Suprapubic skin (tissue), 4 donors: ENCODE measurements around the gene ROBO2. TPM values are rescaled to one million over a fixed set of nuclear protein-coding genes. Genes with fewer than 3 reads are reported as not detected.

ENCODE experiments used
- DNase-seq, 2 donors: peaks; one replicate each; pipeline ENCODE4 v3.0.0-alpha.2; 2019; ENCODE audit warnings: low spot score in 2 of 2
- H3K27ac ChIP-seq: fragments of 200-600 bp; sonication (generic); one replicate; pipeline ENCODE4 v1.5.1; 2019
- H3K27me3 ChIP-seq: fragments of 200-600 bp; sonication (generic); one replicate; pipeline ENCODE4 v1.5.1; 2019
- H3K36me3 ChIP-seq: fragments of 200-600 bp; sonication (generic); one replicate; pipeline ENCODE4 v1.5.1; 2019
- H3K4me1 ChIP-seq: fragments of 200-600 bp; sonication (generic); one replicate; pipeline ENCODE4 v1.5.1; 2019
- H3K4me3 ChIP-seq: fragments of 200-600 bp; sonication (generic); one replicate; pipeline ENCODE4 v1.5.1; 2019; ENCODE audit warnings: mild to moderate bottlenecking
- H3K9me3 ChIP-seq: fragments of 200-600 bp; sonication (generic); one replicate; pipeline ENCODE4 v1.5.1; 2019
- EP300 ChIP-seq: sonication (generic); formaldehyde crosslinking; IDR thresholded peaks from one replicate; pipeline ENCODE4 v1.6.1; 2017; ENCODE audit warnings: antibody characterized with exemption
- POLR2A ChIP-seq, 2 donors: fragments of 450-650 bp; IDR thresholded peaks; one replicate each; pipeline ENCODE4 v1.6.1; 2017; ENCODE audit warnings: antibody characterized with exemption in 2 of 2, mild to moderate bottlenecking in 2 of 2, moderate library complexity in 2 of 2
- POLR2AphosphoS5 ChIP-seq, 3 donors: sonication (generic); formaldehyde crosslinking; IDR thresholded peaks; one replicate each; pipeline ENCODE4 v1.6.1; 2017; ENCODE audit warnings: antibody characterized with exemption in 3 of 3
- WGBS: methylation state at CpG from one replicate; pipeline ENCODE4 v1.1.5; 2018; 5-methylcytosine and 5-hydroxymethylcytosine counted together
- total RNA-seq, 4 donors: library from RNA; depleted of rRNA; stranded (reverse); fragments of >200 nt; gene quantifications; one replicate each; pipeline ENCODE4 v1.1.0, GENCODE V29; 2016
- TF ChIP-seq, protein P1 (sequence below), 2 donors: fragments of 200-600 bp in 1 of 2; fragments of 450-650 bp in 1 of 2; sonication (generic) in 1 of 2; IDR thresholded peaks; one replicate each; pipeline ENCODE4 v1.5.1; 2016 to 2019; ENCODE audit warnings: antibody characterized with exemption in 2 of 2, mild to moderate bottlenecking in 1 of 2, moderate library complexity in 1 of 2

The ROBO2 gene
- total RNA-seq, 4 donors from 2014 or later, result 0.95 to 6.7 (median 2.2) TPM

DNA sequence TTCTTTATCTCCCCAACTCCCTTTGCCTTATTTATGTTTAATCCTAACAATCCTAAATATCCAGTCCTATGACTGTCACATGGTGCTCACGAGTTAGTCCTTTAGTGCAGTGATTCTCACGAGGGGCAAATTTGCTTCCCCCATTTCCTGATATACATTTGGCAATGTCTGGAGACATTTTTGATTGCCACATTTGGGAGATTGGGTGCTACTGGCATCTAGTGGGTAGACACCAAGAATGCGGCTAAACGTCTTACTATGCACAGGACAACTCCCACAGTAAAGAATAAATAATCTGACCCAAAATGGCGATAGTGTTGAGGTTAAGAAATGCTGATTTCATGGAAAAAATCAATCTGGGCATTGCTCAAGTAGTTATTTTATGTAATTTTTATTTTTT lies 466.5 kb downstream of the ROBO2 start:
- no peaks in the 10 kb centered on the region for H3K27me3 ChIP-seq
- TF ChIP-seq, protein P1, sequence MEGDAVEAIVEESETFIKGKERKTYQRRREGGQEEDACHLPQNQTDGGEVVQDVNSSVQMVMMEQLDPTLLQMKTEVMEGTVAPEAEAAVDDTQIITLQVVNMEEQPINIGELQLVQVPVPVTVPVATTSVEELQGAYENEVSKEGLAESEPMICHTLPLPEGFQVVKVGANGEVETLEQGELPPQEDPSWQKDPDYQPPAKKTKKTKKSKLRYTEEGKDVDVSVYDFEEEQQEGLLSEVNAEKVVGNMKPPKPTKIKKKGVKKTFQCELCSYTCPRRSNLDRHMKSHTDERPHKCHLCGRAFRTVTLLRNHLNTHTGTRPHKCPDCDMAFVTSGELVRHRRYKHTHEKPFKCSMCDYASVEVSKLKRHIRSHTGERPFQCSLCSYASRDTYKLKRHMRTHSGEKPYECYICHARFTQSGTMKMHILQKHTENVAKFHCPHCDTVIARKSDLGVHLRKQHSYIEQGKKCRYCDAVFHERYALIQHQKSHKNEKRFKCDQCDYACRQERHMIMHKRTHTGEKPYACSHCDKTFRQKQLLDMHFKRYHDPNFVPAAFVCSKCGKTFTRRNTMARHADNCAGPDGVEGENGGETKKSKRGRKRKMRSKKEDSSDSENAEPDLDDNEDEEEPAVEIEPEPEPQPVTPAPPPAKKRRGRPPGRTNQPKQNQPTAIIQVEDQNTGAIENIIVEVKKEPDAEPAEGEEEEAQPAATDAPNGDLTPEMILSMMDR (IDR thresholded peaks at IDR 0.05), result no peak
- no peak for TF ChIP-seq EP300
- TF ChIP-seq POLR2A (IDR thresholded peaks at IDR 0.05), result no peak
- TF ChIP-seq POLR2AphosphoS5 (IDR thresholded peaks at IDR 0.05), result no peak
- DNase-seq, result no peak
- H3K4me3 ChIP-seq, result no peak overlapping the region
- no peaks in the 10 kb centered on the region for H3K4me1 ChIP-seq
- H3K27ac ChIP-seq, result no peak overlapping the region
- H3K36me3 ChIP-seq, result no peaks in the 10 kb centered on the region
- 94% methylated on average over 5 of the region's 5 CpGs for WGBS
- no peaks in the 10 kb centered on the region for H3K9me3 ChIP-seq

DNA sequence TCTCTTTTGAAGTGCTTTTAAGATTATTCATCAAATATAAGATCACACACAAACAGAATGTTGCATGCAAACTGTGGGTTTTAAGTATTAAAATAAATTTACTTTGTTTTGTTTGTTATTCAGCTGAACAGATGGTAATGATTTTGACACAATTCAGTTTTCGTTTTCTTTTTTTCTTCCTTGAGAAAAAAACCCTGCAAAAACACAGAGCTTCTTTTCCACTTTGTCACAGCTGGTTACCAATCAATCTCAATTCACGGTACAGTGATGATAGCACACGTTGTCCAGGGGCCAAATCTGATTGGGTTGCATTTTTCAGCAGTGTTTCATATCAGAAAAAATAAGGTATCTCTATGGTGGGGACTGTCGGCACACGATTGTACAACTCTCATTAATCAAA lies 473.6 kb downstream of the ROBO2 start:
- no peaks in the 10 kb centered on the region for H3K36me3 ChIP-seq
- TF ChIP-seq, protein P1 (IDR thresholded peaks at IDR 0.05), result no peak
- TF ChIP-seq POLR2AphosphoS5 (IDR thresholded peaks at IDR 0.05) (no peak), EP300 (no peak), POLR2A (IDR thresholded peaks at IDR 0.05) (no peak)
- H3K27me3 ChIP-seq, result no peaks in the 10 kb centered on the region
- DNase-seq, result no peak
- H3K27ac ChIP-seq, result no peak overlapping the region
- no peaks in the 10 kb centered on the region for H3K9me3 ChIP-seq
- no peaks in the 10 kb centered on the region for H3K4me1 ChIP-seq
- WGBS, result 21% methylated on average over 5 of the region's 5 CpGs
- no peak overlapping the region for H3K4me3 ChIP-seq

DNA sequence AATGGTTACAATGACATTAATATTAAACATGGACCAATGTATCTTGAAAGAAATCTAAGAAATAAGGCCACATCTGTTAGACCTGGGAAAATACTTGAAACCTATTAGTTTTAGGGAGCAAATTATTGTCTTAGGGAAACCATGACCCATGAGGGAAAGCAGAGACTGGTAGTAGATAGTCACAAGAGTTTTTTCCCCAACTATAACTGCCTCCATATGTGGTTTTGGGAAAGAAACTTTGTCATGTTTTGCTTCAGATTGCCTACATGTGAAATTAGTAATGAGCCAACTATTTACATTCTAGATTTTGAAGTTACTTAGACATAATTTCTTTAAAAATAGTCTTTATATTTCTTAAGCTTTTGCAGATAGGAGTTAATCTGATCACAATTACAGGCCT lies 474.9 kb downstream of the ROBO2 start:
- no peak overlapping the region for H3K4me3 ChIP-seq
- H3K27me3 ChIP-seq, result no peaks in the 10 kb centered on the region
- no peaks in the 10 kb centered on the region for H3K4me1 ChIP-seq
- TF ChIP-seq EP300, result no peak
- TF ChIP-seq POLR2A (IDR thresholded peaks at IDR 0.05), result no peak
- TF ChIP-seq, protein P1 (IDR thresholded peaks at IDR 0.05), result no peak
- no peak for TF ChIP-seq POLR2AphosphoS5 (IDR thresholded peaks at IDR 0.05)
- H3K27ac ChIP-seq, result no peak overlapping the region
- H3K36me3 ChIP-seq, result no peaks in the 10 kb centered on the region
- no peak for DNase-seq
- no peaks in the 10 kb centered on the region for H3K9me3 ChIP-seq

DNA sequence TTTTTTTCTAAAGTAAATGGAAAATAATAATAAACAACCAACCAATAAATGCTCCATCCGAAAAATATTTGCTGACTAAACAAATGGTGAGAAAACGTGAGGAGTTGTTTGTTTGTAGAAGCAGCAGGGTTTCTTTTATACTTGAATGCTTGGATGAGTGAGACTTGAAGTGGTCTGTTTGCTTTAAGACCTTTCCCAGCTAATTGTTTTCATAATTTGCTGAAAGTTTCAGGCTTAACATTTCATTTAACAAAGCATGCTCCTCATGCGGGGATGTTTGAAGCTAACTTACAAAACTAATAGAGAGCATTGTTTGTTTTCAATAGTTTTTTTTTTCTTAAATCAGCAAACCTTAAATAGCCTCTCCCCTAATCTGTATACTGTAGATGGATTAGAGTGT lies 484.6 kb downstream of the ROBO2 start:
- no peak for DNase-seq
- WGBS, result 72% methylated on average over 3 of the region's 3 CpGs
- TF ChIP-seq EP300 (no peak), POLR2A (IDR thresholded peaks at IDR 0.05) (no peak), POLR2AphosphoS5 (IDR thresholded peaks at IDR 0.05) (no peak)
- TF ChIP-seq, protein P1 (IDR thresholded peaks at IDR 0.05), result no peak
- H3K27me3 ChIP-seq, result no peaks in the 10 kb centered on the region
- no peaks in the 10 kb centered on the region for H3K9me3 ChIP-seq
- H3K4me1 ChIP-seq, result no peaks in the 10 kb centered on the region
- H3K27ac ChIP-seq, result no peak overlapping the region
- H3K4me3 ChIP-seq, result no peak overlapping the region
- H3K36me3 ChIP-seq, result no peaks in the 10 kb centered on the region

DNA sequence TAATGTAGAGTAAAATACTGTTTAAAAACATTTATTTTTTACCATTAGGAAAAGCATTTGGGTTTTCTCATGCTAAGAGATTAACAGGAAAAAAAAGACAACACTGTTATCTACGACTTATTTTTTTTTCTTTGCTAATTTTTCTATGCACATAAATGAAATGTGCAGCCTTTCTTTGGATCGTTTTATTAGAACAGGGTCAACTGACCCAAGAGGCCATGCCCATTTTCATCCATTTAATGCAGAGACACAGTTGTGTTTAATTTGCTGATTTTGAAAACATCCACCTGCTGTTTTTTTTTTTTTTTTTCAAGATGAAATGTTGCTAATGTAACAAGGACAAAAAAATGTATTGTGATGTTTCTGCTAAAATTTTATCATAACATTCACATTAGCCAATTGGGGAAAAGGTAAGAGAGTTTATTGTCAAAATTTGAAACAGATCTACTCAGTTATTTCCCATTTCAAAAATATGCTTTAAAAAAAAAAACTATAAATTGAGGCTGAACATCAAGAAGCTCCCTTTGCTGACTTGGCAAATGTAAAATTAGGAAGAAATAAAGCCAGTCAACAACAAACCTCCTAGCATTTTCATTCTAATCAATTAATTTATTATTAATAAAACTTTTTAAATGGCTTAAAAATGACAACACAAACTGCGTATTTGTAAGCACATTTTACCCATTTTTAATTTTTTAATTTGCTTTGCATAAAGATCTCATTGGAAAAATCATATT lies 485.2 kb downstream of the ROBO2 start:
- TF ChIP-seq, protein P1 (IDR thresholded peaks at IDR 0.05), result no peak
- TF ChIP-seq EP300, result no peak
- no peak for TF ChIP-seq POLR2A (IDR thresholded peaks at IDR 0.05)
- no peak for TF ChIP-seq POLR2AphosphoS5 (IDR thresholded peaks at IDR 0.05)
- H3K4me1 ChIP-seq, result no peaks in the 10 kb centered on the region
- no peaks in the 10 kb centered on the region for H3K27me3 ChIP-seq
- DNase-seq, result no peak
- H3K36me3 ChIP-seq, result no peaks in the 10 kb centered on the region
- no peaks in the 10 kb centered on the region for H3K9me3 ChIP-seq
- H3K4me3 ChIP-seq, result no peak overlapping the region
- WGBS, result 85% methylated on average over 3 of the region's 3 CpGs
- H3K27ac ChIP-seq, result no peak overlapping the region
